DMS 273 treated with DMSO at 0.1 percent for 48 hours (cell line): ENCODE results near the gene TMEM72.

Source experiments
- DNase-seq: peaks from one replicate; lab custom pipeline; 2025; lab: John Stamatoyannopoulos, UW

TMEM72 gene

GRCh38 chr10:44955413-44956070, 44.4 kb downstream of the TMEM72 start:
- peak; percentile 20 for DNase-seq

DNA sequence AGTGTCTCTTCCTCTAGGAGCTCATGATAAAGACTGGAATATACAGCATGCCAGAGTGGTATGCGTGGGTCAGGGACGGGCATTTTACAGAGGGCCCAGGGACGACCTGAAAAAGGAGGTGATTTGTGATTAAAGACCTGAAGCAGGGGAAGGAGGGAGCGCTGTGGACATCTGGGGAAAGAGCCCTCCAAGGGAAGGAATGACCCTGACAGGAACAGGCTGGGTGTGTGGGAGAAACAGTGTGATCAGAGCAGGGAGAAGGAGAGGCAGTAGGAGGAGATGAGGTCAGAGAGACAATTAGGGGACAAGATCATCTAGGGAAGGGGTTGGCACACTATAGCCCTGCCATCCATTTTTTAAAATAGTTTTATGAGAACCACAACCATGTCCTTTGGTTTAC, 45.1 kb downstream of the TMEM72 start:
- DNase-seq, result no peak

DNA sequence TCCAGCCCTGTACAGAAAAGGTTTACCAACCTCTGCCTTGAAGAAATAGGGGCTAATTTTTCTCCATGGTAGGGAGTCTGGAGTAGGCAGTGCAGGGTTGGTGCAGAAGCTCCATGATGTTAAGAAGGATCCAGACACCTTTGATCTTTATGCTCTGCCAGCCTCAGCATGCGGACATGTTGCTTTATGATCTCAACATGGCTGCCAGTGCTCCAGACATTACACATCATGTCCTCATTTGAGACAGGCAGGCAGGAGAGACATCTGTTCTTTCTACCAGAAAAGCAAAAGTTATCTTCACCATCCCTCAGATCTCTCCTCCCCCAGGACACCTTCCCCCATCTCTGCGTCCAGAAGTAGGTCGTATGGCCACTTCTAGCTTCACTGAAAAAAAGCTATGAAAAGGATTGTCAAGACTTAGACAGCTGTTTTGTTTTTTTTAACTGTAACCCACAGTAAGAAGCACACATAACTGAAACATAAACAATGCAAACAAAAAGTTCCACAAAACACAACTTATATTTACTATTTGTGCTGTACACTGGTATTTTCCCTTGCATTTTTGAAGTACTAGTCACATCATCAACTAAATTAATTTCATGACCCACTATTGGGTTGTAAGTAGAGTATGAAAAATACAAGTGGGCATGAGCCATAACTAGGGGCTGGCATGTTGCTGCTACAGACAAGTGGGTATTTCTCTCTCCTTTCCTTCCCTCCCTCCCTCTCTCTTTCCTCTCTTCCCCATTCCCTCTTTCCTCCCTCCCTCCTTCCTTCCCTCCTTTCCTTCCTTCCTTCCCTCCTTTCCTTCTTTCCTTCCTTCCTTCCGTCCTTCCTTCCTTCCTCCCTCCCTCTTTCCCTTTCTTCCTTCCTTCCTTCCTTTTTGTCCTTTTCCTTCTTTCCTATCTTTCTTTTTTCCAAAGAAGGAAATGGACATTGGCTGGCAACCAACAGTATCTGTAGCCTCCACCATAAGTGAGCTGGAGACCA, 45.9 kb downstream of the TMEM72 start:
- no peak for DNase-seq

GRCh38 chr10:44958196-44958897, 47.2 kb downstream of the TMEM72 start:
- no peak for DNase-seq

DNA sequence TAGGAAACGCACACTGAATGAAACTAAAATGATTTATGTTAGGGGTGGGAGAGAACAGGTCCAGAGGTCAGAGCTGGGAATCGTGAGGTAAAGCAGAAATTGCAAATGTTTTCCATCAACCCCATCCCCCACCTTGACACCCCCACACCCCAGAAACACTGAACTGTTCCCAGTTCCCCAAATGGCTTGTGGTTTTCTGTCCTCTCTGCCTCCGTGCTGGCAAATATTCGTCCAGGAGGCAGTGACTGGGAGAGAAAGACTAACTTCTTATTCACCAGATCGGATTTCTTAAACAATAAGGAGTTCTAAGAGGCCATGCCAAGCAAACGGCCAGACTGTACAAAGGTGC, 47.7 kb downstream of the TMEM72 start:
- no peak for DNase-seq

GRCh38 chr10:44959247-44960087, 48.3 kb downstream of the TMEM72 start, which contains the start of gene RASSF4:
Gene RASSF4 (plus strand): TSS chr10:44959802. CDS start chr10:44970203, 10,401 bp downstream.
- DNase-seq, result peak; percentile 25

DNA sequence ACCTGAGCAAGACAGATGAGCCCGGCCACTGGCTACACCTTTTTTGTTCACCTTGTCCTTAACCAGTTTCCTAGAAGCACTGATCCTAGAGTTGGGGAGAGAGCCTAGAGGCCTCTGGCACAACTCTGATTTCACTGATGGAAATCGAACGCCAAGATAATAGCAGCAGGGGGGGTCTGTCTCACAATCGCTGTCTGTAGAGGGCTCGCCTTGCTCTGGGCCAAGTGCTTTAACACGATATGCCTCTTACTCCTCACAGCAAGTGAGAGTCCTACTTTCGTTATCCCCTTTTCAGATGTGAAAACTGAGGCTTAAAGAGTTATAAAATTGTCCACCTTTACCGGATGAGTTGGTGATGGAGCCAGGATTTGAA, 48.9 kb downstream of the TMEM72 start:
- no peak for DNase-seq

GRCh38 chr10:44960482-44961229, 49.5 kb downstream of the TMEM72 start:
- no peak for DNase-seq

GRCh38 chr10:44961230-44961571, 50.1 kb downstream of the TMEM72 start:
- no peak for DNase-seq

GRCh38 chr10:44961931-44962750, 51.0 kb downstream of the TMEM72 start:
- DNase-seq, result no peak

DNA sequence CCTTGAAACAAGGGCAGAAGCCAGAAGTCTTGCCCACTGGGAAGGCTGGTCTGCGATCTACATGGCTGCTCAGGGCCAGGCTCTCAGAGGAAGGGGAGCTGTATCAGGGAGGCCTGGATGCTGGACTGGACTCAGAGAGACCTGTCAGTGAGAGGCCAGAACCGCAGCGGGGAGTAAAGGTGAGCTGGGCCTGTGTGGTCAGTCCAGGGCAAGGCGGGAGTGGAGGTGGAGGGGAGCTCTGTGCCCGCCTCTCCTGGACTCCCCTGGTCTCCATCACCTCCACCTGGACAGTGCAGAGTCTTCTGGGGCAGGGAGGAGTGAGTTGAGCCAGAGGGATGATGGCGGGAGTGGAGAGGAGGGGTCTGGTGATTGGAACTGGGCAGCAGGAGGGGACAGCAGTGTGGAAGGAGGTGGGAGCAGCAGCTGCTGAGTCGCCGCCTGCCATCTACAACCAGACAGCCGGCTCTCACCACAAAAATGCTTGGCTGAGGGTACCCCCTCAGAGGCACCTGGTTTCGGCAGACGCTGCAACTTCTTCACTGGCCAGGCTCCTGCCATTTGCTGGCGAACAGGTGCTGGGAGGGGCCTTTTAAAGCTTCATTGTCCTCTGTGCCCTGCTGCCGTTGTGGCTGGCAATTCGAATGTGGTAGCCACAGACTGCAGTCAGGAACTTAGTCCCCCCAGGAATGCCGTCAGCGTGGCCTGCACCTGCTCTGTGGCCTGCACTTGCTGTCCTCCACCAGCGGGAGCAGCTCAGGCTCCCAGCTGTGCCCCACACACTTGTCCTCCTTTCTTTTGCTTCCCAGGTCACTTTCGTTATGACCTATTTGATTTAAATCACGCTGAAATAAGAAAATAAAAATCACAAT, 52.0 kb downstream of the TMEM72 start:
- DNase-seq, result no peak

DNA sequence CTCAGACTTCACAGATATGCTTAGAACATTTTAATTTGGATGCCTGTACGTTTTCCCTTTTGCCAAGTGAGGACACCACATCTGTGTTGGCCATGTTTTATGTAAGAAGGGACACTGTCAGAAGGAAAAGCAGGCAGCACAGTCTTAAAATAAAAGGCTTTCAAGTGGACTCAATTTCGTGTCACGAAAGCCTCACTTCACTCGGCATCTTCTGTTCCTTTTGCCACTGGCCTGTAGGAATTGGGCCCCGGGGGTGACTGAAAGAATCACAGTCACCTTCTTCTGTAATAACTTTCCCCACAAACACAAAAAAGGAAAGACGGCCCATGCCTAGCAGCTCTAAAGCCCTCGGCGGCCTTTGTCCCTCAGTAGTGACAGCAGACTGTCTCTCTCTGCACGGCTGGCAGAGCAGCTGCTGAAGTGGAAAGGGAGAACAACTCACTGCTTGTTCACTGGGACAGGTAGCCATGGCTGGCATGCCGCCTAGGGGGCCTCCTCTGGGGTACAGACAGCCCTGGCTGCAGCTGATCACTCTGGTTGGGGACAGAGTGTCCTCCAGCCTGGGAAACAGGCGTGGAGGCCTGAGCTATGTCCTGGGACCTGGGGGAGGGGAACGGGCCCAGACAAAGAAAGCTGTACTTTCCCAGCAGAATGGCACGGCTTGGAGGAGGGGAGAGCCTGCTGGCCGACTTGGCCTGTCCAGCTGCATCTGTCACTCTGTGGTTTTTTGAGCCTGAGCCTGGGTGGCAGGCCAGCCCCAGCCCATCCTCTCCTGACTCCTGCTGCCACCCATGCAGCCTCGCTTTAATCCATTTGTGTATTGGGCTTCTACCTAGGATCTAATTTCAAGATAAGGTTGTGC, 52.9 kb downstream of the TMEM72 start:
- DNase-seq, result peak; percentile 17

DNA sequence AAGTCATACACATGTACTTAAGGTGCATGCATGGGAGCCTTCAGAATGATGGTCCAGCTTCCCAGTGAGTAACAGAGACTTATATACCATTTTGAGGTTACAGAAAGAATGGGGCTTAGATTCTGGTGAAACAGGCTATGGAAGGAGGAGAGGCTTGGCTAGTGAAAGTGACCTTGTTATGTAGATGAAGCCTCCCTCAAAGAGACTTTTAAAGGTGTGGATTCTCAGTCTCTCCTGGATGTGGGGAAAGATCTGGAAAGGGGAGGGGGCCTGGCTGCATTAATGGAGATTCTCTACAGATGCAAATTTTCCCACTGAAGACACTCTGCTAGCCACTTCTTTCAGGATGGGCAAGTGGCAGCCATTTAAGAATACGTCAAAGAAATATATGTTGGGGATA, 54.0 kb downstream of the TMEM72 start:
- DNase-seq, result no peak

GRCh38 chr10:44965651-44966097, 54.5 kb downstream of the TMEM72 start:
- DNase-seq, result no peak

DNA sequence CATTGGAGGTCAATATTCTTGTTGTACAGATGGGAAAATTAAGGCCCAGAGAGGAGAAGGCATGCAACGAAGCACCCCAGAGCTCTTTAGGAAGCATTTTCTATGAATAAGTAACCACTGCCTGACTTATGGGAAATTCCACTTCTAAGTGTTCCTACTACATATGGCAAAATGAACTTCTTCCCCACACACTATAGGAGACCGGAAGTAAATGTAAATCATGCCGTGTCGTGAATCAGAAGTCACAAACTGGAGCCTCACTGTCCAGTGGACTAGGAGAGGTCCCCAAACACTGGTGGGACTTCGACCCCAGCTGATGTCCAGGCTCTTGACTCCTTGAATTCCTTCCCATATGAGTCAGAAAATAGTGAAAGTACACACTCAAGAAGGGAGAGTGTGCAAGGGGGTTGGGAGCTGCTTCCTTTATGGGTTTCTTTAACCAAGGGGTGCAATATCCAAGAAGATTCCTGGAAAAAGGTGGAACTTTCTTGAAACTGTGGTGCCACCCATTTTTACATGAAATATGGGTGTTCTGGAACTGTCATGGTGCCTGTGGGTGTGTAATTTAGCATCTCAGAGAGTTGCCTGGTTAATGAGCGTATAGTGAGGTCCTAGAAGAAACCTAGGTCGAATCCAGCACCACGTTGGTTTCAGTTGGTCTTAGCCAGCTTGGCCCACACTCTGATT, 55.1 kb downstream of the TMEM72 start:
- no peak for DNase-seq

GRCh38 chr10:44966816-44967509, 55.8 kb downstream of the TMEM72 start:
- no peak for DNase-seq

GRCh38 chr10:44967616-44968015, 56.5 kb downstream of the TMEM72 start:
- DNase-seq, result no peak
